Activated T-helper 1 cell treated with anti-CD3 and anti-CD28 coated beads, Interleukin-12 subunit alpha, Interleukin-12 subunit beta, Interleukin-2, Interleukin-4 antibody, amounts not matched to agents 30 ng/mL and 10 ng/mL and 1 ng/mL, durations not matched to agents 14 hours and 24 hours and 36 hours (primary cell): Measurements from ENCODE around the gene WDR4. TPM values are rescaled to one million over a fixed set of nuclear protein-coding genes. Genes with fewer than 3 reads are reported as not detected.
"Not testable (repeated sequence)": the region's sequence is repeated elsewhere in the genome, so short reads cannot be mapped to it uniquely, and the experiment has no call there.

Experiments
- DNase-seq: peaks from one replicate; pipeline ENCODE4 v3.0.0; 2021; ENCODE audit warnings: low spot score
- H3K27ac Mint-ChIP-seq: one replicate; pipeline ENCODE4 v1.8.0; 2021; ENCODE audit warnings: mild to moderate bottlenecking, mixed read lengths
- H3K27me3 Mint-ChIP-seq: one replicate; pipeline ENCODE4 v1.8.0; 2022; ENCODE audit warnings: mild to moderate bottlenecking, moderate library complexity, mixed read lengths; ENCODE audit not compliant: insufficient read depth
- H3K36me3 Mint-ChIP-seq: one replicate; pipeline ENCODE4 v1.8.0; 2021; ENCODE audit warnings: low read depth, mixed read lengths
- H3K4me1 Mint-ChIP-seq: one replicate; pipeline ENCODE4 v1.8.0; 2021; ENCODE audit warnings: low read depth, mixed read lengths
- H3K4me3 Mint-ChIP-seq: one replicate; pipeline ENCODE4 v1.8.0; 2021; ENCODE audit warnings: mild to moderate bottlenecking, moderate library complexity, mixed read lengths
- H3K9me3 Mint-ChIP-seq: one replicate; pipeline ENCODE4 v1.8.0; 2021; ENCODE audit warnings: mixed read lengths
- intact Hi-C: fragments of 100-400 bp; cut with micrococcal nuclease; formaldehyde crosslinking; loops from one replicate; pipeline ENCODE4 v1.15.1; 2024
- total RNA-seq: library from RNA; stranded (reverse); gene quantifications from 2 replicates; pipeline ENCODE4 v1.2.3, GENCODE V29; 2022

The WDR4 gene
- total RNA-seq, 1 donor from 2014 or later, result 73.2 TPM

GRCh38 chr21:42837421-42838211 lies 41.7 kb downstream of the WDR4 start:
- H3K27ac Mint-ChIP-seq, result no peak overlapping the region
- DNase-seq, result no peak
- peaks cover 11% of the 10 kb centered on the region for H3K36me3 Mint-ChIP-seq
- intact Hi-C loops, result no loop called here
- no peaks in the 10 kb centered on the region for H3K27me3 Mint-ChIP-seq
- no peaks in the 10 kb centered on the region for H3K9me3 Mint-ChIP-seq
- no peak overlapping the region for H3K4me3 Mint-ChIP-seq
- peaks cover 14% of the 10 kb centered on the region for H3K4me1 Mint-ChIP-seq

- peaks cover 11% of the 10 kb centered on the region for H3K36me3 Mint-ChIP-seq
- peak overlapping the region; percentile 21 for H3K27ac Mint-ChIP-seq
- peaks cover 19% of the 10 kb centered on the region for H3K4me1 Mint-ChIP-seq
- H3K27me3 Mint-ChIP-seq, result no peaks in the 10 kb centered on the region
- H3K4me3 Mint-ChIP-seq, result no peak overlapping the region
- no peaks in the 10 kb centered on the region for H3K9me3 Mint-ChIP-seq
- no peak for DNase-seq
- intact Hi-C loops, result no loop called here
Measured at GRCh38 chr21:42836767-42837301, 42.5 kb downstream of the WDR4 start.

DNA sequence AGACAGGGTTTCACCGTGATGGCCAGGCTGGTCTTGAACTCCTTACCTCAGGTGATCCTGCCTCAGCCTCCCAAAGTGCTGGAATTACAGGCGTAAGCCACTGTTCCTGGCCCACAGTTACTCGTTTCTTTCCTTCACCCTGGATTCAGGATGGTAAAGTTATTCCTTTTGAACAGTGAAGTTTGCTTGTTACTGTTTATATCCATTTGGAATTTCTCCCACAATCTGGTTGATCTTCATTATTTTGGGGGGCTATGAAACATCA lies 43.0 kb downstream of the WDR4 start:
- Mint-ChIP-seq H3K36me3 (peaks cover 14% of the 10 kb centered on the region), H3K4me1 (peaks cover 23% of the 10 kb centered on the region), H3K27me3 (no peaks in the 10 kb centered on the region)

DNA sequence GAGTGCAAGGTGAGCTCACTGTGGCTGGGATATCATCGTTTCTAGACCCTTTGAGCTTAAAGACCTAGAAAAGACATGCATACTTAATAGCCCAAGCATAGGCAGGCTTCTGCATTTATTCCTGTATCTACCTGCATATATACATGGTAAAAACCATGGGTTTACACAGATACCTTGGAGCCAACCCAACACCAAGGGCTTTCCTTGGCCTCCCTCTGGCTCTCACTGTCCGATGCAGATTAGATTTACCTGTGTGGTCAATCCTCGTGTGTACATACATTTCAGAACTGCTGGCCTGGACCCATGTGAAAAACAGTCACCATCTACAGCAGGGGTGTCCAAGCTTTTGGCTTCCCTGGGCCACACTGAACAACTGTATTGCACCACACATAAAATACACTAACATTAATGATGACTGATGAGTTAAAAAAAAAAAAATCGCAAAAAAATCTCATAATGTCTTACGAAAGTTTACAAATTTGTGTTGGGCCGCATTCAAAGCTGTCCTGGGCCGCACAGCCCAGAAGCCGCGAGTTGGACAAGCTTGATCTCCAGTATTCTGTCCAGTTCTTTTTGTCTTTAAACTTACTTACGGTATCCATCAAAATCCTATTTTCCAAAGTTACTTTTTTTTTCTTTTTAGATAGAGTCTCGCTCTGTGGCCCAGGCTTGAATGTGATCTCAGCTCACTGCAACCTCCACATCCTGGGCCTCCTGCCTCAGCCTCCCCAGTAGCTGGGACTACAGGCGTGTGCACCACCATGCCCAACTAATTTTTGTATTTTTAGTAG lies 43.5 kb downstream of the WDR4 start:
- Mint-ChIP-seq H3K9me3 (no peaks in the 10 kb centered on the region), H3K27ac (no peak overlapping the region), H3K4me3 (no peak overlapping the region), H3K27me3 (no peaks in the 10 kb centered on the region), H3K4me1 (peaks cover 23% of the 10 kb centered on the region), H3K36me3 (peaks cover 14% of the 10 kb centered on the region)
- intact Hi-C loops, result no loop called here
- DNase-seq, result no peak

More for the DNA sequence above, 43.0 kb downstream of the WDR4 start:
- no peak for DNase-seq
- H3K27ac Mint-ChIP-seq, result no peak overlapping the region
- no peaks in the 10 kb centered on the region for H3K9me3 Mint-ChIP-seq
- H3K4me3 Mint-ChIP-seq, result no peak overlapping the region
- intact Hi-C loops, result no loop called here

DNA sequence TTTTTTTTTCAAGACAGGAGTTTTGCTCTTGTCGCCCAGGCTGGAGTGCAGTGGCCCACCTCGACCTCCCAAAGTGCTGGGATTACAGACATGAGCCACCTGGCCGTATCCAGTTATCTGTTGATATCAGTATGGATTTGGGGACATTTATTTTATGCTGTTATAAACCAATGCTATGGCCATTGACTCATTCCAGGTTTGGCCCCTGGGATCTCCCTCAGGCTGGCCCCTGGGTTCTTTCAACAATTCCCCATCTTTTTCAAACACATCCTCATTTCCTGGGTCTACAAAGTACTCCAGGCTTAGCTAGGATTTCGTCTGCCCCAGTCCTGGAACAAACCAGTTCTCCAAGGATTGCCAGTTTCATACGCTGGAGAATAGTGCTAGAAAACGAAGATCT lies 44.1 kb downstream of the WDR4 start:
- Mint-ChIP-seq H3K27ac (no peak overlapping the region), H3K27me3 (no peaks in the 10 kb centered on the region), H3K4me3 (no peak overlapping the region), H3K4me1 (peaks cover 23% of the 10 kb centered on the region), H3K36me3 (peaks cover 14% of the 10 kb centered on the region), H3K9me3 (no peaks in the 10 kb centered on the region)
- intact Hi-C loops, result no loop called here
- no peak for DNase-seq

GRCh38 chr21:42834726-42835191 lies 44.6 kb downstream of the WDR4 start:
- Mint-ChIP-seq H3K9me3 (no peaks in the 10 kb centered on the region), H3K27me3 (no peaks in the 10 kb centered on the region), H3K4me1 (peaks cover 23% of the 10 kb centered on the region), H3K27ac (peak overlapping the region; percentile 40), H3K4me3 (no peak overlapping the region), H3K36me3 (peaks cover 14% of the 10 kb centered on the region)
- no peak for DNase-seq
- intact Hi-C loops, result loop anchor here (5.0 kb wide), 2 partner anchors 52 to 152 kb away; no protein-coding TSS in a partner anchor

GRCh38 chr21:42833859-42834725 lies 45.2 kb downstream of the WDR4 start:
- DNase-seq, result no peak
- intact Hi-C loops, result loop anchor here (1.0 to 5.0 kb wide), 4 partner anchors 45 to 241 kb away; partner anchors contain the start of gene WDR4
- no peaks in the 10 kb centered on the region for H3K9me3 Mint-ChIP-seq
- H3K36me3 Mint-ChIP-seq, result peaks cover 12% of the 10 kb centered on the region
- peaks cover 23% of the 10 kb centered on the region for H3K4me1 Mint-ChIP-seq
- peaks cover 4% of the 10 kb centered on the region for H3K27me3 Mint-ChIP-seq
- no peak overlapping the region for H3K27ac Mint-ChIP-seq
- no peak overlapping the region for H3K4me3 Mint-ChIP-seq

DNA sequence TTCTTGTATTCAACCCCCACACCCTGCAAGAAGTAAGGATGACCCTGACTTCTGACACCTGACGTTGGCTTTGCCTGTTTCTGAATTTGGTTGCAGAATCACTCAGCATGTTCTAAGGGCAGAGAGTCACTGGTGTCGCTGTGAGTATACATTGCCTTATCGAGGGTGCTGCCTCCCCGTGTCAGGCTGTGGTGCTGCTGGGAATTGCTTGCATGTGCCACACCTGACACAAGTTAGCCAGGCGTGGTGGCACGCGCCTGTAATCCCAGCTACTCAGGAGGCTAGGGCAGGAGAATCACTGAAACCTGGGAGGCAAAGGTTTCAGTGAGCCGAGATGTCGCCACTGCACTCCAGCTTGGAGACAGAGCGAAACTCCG lies 45.9 kb downstream of the WDR4 start:
- DNase-seq, result peak; percentile 40
- Mint-ChIP-seq H3K4me3 (peak overlapping the region; percentile 71), H3K27ac (peak overlapping the region; percentile 59), H3K36me3 (peaks cover 12% of the 10 kb centered on the region), H3K9me3 (no peaks in the 10 kb centered on the region), H3K4me1 (peaks cover 23% of the 10 kb centered on the region), H3K27me3 (peaks cover 7% of the 10 kb centered on the region)
- intact Hi-C loops, result loop anchor here (1.0 to 5.0 kb wide), 4 partner anchors 45 to 240 kb away; partner anchors contain the start of gene WDR4

DNA sequence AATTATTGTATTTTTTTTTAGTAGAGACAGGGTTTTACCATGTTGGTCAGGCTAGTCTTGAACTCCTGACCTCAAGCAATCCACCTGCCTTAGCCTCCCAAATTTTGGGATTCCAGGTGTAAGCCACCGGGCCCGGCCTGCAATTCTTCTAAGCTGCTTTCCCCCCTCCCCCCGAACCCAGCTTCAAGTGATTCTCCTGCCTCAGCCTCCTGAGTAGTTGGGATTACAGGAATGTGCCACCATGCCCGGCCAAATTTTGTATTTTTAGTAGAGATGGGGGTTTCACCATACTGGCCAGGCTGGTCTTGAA lies 47.1 kb downstream of the WDR4 start:
- intact Hi-C loops, result loop anchor here (2.0 to 5.0 kb wide), 3 partner anchors 47 to 150 kb away; partner anchors contain the start of gene WDR4

GRCh38 chr21:42830456-42831455 lies 48.6 kb downstream of the WDR4 start:
- intact Hi-C loops, result loop anchor here (5.0 kb wide), 2 partner anchors 48 to 148 kb away; no protein-coding TSS in a partner anchor
- H3K27ac Mint-ChIP-seq, result peak overlapping the region; percentile 24
- H3K4me3 Mint-ChIP-seq, result no peak overlapping the region
- H3K27me3 Mint-ChIP-seq, result peaks cover 22% of the 10 kb centered on the region
- H3K4me1 Mint-ChIP-seq, result peaks cover 23% of the 10 kb centered on the region
- H3K9me3 Mint-ChIP-seq, result no peaks in the 10 kb centered on the region
- H3K36me3 Mint-ChIP-seq, result peaks cover 7% of the 10 kb centered on the region
- DNase-seq, result no peak

More for the DNA sequence above, 47.1 kb downstream of the WDR4 start:
- not testable (repeated sequence) for DNase-seq, H3K27ac Mint-ChIP-seq, H3K4me3 Mint-ChIP-seq, H3K9me3 Mint-ChIP-seq
- Mint-ChIP-seq H3K4me1 (peaks cover 23% of the 10 kb centered on the region), H3K27me3 (peaks cover 15% of the 10 kb centered on the region), H3K36me3 (peaks cover 12% of the 10 kb centered on the region)

DNA sequence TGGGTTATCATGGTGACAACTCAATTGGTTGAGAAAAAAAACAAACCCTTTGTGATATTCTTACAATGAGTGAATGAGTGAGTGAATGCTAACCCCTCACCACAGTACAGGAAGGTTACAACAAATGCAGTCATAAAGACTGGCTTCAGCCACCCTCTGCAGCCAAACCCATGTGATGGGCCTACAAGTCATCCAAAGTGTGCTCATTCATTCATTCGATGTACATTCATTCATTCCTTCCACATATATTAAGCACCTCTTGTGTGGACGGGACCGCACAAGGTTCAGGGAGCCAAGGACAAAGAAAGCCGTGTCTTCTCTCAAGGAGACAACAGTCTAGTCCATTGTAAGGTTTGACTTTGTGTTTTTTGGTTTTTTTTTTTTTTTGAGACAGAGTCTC lies 49.4 kb downstream of the WDR4 start:
- Mint-ChIP-seq H3K27ac (no peak overlapping the region), H3K4me1 (peaks cover 23% of the 10 kb centered on the region), H3K27me3 (peaks cover 28% of the 10 kb centered on the region), H3K36me3 (peaks cover 7% of the 10 kb centered on the region), H3K9me3 (no peaks in the 10 kb centered on the region), H3K4me3 (no peak overlapping the region)
- intact Hi-C loops, result loop anchor here (5.0 kb wide), 2 partner anchors 48 to 148 kb away; no protein-coding TSS in a partner anchor
- DNase-seq, result no peak
